Cardiac fibroblast (primary cell): Measurements from ENCODE around the gene BARX1.

Experiments used
- DNase-seq, 2 donors: peaks; one replicate each; pipeline versions ENCODE4 v3.0.0 to v3.0.0-alpha.2; 2010; ENCODE audit warnings: low read depth in 2 of 2
- H3K4me3 ChIP-seq, 2 donors: replicated peaks in 1 of 2; 1 replicate in 1 of 2; 2 replicates in 1 of 2; pipeline ENCODE4 v1.5.1; 2011; ENCODE audit warnings: low read depth in 2 of 2, low read length in 2 of 2, mild to moderate bottlenecking in 2 of 2, moderate library complexity in 1 of 2
- CTCF ChIP-seq: IDR thresholded peaks from one replicate; pipeline ENCODE4 v1.5.1; 2011; ENCODE audit warnings: low read depth, mild to moderate bottlenecking, low read length, inconsistent platforms

The BARX1 gene

GRCh38 chr9:93950619-93951601 lies 4.2 kb downstream of the BARX1 start:
- H3K4me3 ChIP-seq = peak overlapping the region; percentile 48 to 49
- peak; percentile 28 to 31 for DNase-seq
- no peak for TF ChIP-seq CTCF

- no peak for TF ChIP-seq CTCF
Observed at GRCh38 chr9:93949694-93950449, 5.3 kb downstream of the BARX1 start.

GRCh38 chr9:93949073-93949693 lies 6.0 kb downstream of the BARX1 start:
- no peak for DNase-seq
- no peak for TF ChIP-seq CTCF
- no peak overlapping the region for H3K4me3 ChIP-seq

More at GRCh38 chr9:93949694-93950449, 5.3 kb downstream of the BARX1 start:
- DNase-seq = no peak
- no peak overlapping the region for H3K4me3 ChIP-seq

- H3K4me3 ChIP-seq = no peak overlapping the region
- DNase-seq = no peak
- no peak for TF ChIP-seq CTCF
Observed at GRCh38 chr9:93948441-93949072, 6.6 kb downstream of the BARX1 start.

- DNase-seq = no peak
- TF ChIP-seq CTCF = no peak
- H3K4me3 ChIP-seq = no peak overlapping the region
Observed at GRCh38 chr9:93947409-93948070, 7.6 kb downstream of the BARX1 start.

- TF ChIP-seq CTCF = no peak
- DNase-seq = no peak
- H3K4me3 ChIP-seq = no peak overlapping the region
Observed at GRCh38 chr9:93946338-93946712, 8.8 kb downstream of the BARX1 start.
